NB4 (cell line): Measurements from ENCODE around the gene AKAP10.

Source experiments
- CTCF ChIP-seq: IDR thresholded peaks from one replicate; pipeline ENCODE4 v1.5.1; 2012; ENCODE audit warnings: low read depth, low read length
- POLR2A ChIP-seq: IDR thresholded peaks from 2 replicates; pipeline ENCODE4 v1.6.1; 2011; ENCODE audit warnings: mild to moderate bottlenecking; ENCODE audit not compliant: insufficient read length; ENCODE audit errors: extremely low read depth

- no peak for TF ChIP-seq POLR2A
- no peak for TF ChIP-seq CTCF
Observed at GRCh38 chr17:19897903-19898302, 79.7 kb downstream of the AKAP10 start.
